WERI-Rb-1 (cell line): Measurements from ENCODE around the gene IGLON5.

Experiments used
- DNase-seq: peaks from one replicate; pipeline ENCODE4 v3.0.0-alpha.2; 2020
- H3K27ac ChIP-seq: fragments of 250-450 bp; sonication (Bioruptor Pico); 2 replicates; pipeline ENCODE4 v1.5.1; 2020; ENCODE audit warnings: mild to moderate bottlenecking, moderate library complexity
- H3K27me3 ChIP-seq: fragments of 250-450 bp; sonication (Bioruptor Pico); 2 replicates; pipeline ENCODE4 v1.5.1; 2021; ENCODE audit warnings: mild to moderate bottlenecking, low read depth, moderate library complexity; ENCODE audit not compliant: insufficient read depth, severe bottlenecking
- H3K36me3 ChIP-seq: fragments of 250-450 bp; sonication (Bioruptor Pico); 2 replicates; pipeline ENCODE4 v1.5.1; 2020; ENCODE audit warnings: mild to moderate bottlenecking, moderate library complexity
- H3K4me3 ChIP-seq: 2 replicates; pipeline ENCODE4 v1.5.1; 2011; ENCODE audit warnings: low read depth, mild to moderate bottlenecking, control low read depth, low read length
- H3K9me3 ChIP-seq: fragments of 250-450 bp; sonication (Bioruptor Pico); 2 replicates; pipeline ENCODE4 v1.5.1; 2021; ENCODE audit warnings: mild to moderate bottlenecking, moderate library complexity; ENCODE audit not compliant: severe bottlenecking
- TF ChIP-seq, protein P1 (sequence below): IDR thresholded peaks from 2 replicates; pipeline ENCODE4 v1.5.1; 2011; ENCODE audit warnings: low read depth, mild to moderate bottlenecking, control low read depth, inconsistent platforms, low read length

Gene IGLON5

GRCh38 chr19:51301266-51301665 lies 10.2 kb upstream of the IGLON5 start:
- Histone ChIP-seq H3K27ac (no peak overlapping the region), H3K9me3 (peaks cover 10% of the 10 kb centered on the region), H3K4me3 (no peak overlapping the region), H3K27me3 (peaks cover 30% of the 10 kb centered on the region), H3K36me3 (no peaks in the 10 kb centered on the region)
- TF ChIP-seq, protein P1, sequence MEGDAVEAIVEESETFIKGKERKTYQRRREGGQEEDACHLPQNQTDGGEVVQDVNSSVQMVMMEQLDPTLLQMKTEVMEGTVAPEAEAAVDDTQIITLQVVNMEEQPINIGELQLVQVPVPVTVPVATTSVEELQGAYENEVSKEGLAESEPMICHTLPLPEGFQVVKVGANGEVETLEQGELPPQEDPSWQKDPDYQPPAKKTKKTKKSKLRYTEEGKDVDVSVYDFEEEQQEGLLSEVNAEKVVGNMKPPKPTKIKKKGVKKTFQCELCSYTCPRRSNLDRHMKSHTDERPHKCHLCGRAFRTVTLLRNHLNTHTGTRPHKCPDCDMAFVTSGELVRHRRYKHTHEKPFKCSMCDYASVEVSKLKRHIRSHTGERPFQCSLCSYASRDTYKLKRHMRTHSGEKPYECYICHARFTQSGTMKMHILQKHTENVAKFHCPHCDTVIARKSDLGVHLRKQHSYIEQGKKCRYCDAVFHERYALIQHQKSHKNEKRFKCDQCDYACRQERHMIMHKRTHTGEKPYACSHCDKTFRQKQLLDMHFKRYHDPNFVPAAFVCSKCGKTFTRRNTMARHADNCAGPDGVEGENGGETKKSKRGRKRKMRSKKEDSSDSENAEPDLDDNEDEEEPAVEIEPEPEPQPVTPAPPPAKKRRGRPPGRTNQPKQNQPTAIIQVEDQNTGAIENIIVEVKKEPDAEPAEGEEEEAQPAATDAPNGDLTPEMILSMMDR: no peak
- DNase-seq: no peak

- Histone ChIP-seq H3K27me3 (peaks cover 43% of the 10 kb centered on the region), H3K27ac (no peak overlapping the region), H3K36me3 (no peaks in the 10 kb centered on the region), H3K4me3 (no peak overlapping the region), H3K9me3 (peaks cover 16% of the 10 kb centered on the region)
- DNase-seq: no peak
- TF ChIP-seq, protein P1: no peak
Measured at GRCh38 chr19:51305479-51305878, 6.0 kb upstream of the IGLON5 start.

GRCh38 chr19:51316688-51317087 lies 5.2 kb downstream of the IGLON5 start:
- no peak overlapping the region for H3K27ac ChIP-seq
- TF ChIP-seq, protein P1: no peak
- no peaks in the 10 kb centered on the region for H3K36me3 ChIP-seq
- no peaks in the 10 kb centered on the region for H3K9me3 ChIP-seq
- peaks cover 24% of the 10 kb centered on the region for H3K27me3 ChIP-seq
- no peak overlapping the region for H3K4me3 ChIP-seq
- no peak for DNase-seq

GRCh38 chr19:51317376-51317775 lies 5.9 kb downstream of the IGLON5 start:
- Histone ChIP-seq H3K4me3 (no peak overlapping the region), H3K27me3 (peaks cover 21% of the 10 kb centered on the region), H3K36me3 (no peaks in the 10 kb centered on the region), H3K9me3 (no peaks in the 10 kb centered on the region), H3K27ac (no peak overlapping the region)
- no peak for DNase-seq
- TF ChIP-seq, protein P1: no peak

DNA sequence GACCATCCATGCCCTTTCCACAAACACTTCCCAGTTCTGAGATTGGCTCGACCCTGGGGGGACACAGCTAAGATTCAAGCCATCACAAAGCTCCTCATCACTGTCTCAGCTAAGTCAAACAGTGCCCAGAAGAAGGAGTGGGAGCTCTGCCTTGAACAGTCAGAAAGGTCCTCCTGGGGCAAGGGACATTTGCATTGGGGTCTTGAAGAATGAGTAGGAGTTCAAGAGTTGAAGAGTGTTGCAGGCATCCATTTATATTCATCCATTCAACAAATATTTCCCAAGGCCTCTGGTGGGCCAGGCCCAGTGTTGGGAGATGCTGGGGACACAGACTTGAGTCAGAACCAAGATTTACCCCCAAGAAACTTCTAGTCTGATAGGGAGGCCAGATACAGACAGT lies 6.5 kb downstream of the IGLON5 start:
- Histone ChIP-seq H3K27ac (no peak overlapping the region), H3K4me3 (no peak overlapping the region)
- no peak for DNase-seq

More for the DNA sequence above, 6.5 kb downstream of the IGLON5 start:
- Histone ChIP-seq H3K9me3 (no peaks in the 10 kb centered on the region), H3K27me3 (peaks cover 17% of the 10 kb centered on the region), H3K36me3 (no peaks in the 10 kb centered on the region)
- TF ChIP-seq, protein P1: no peak
